HG02678 (cell line): ENCODE results near the gene RBM14.
"Not testable (repeated sequence)": the region's sequence is repeated elsewhere in the genome, so short reads cannot be mapped to it uniquely, and the experiment has no call there.

ENCODE experiments used
- ATAC-seq: cut with Tn5 transposase; IDR thresholded peaks from one replicate; pipeline ENCODE4 v1.9.1; 2021; ENCODE audit warnings: mild to moderate bottlenecking, moderate library complexity; ENCODE audit not compliant: unreplicated experiment

Gene RBM14, protein sequence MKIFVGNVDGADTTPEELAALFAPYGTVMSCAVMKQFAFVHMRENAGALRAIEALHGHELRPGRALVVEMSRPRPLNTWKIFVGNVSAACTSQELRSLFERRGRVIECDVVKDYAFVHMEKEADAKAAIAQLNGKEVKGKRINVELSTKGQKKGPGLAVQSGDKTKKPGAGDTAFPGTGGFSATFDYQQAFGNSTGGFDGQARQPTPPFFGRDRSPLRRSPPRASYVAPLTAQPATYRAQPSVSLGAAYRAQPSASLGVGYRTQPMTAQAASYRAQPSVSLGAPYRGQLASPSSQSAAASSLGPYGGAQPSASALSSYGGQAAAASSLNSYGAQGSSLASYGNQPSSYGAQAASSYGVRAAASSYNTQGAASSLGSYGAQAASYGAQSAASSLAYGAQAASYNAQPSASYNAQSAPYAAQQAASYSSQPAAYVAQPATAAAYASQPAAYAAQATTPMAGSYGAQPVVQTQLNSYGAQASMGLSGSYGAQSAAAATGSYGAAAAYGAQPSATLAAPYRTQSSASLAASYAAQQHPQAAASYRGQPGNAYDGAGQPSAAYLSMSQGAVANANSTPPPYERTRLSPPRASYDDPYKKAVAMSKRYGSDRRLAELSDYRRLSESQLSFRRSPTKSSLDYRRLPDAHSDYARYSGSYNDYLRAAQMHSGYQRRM

GRCh38 chr11:66616379-66617154 is at the start of gene RBM14:
Gene RBM14 (plus strand): TSS chr11:66616630. CDS start chr11:66616721, 91 bp downstream.
- peak; percentile 93 for ATAC-seq

DNA sequence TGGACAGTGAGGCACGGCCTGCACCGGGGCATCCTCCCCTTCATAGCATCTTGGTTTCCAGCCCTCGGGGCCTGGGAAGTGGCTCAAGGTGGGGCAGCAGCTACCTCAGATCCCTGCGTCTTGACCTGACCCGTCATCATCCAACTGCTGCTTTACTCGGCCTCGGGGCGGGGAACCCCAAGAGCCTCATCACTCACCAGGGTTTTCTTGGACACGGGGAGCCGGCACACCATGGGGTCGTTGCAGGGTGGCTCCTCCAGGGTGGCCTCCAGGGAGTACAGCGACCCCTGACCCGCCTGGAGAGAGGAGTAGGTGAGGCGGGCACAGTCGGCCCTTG is 48.7 kb upstream of the RBM14 start:
- no peak for ATAC-seq

DNA sequence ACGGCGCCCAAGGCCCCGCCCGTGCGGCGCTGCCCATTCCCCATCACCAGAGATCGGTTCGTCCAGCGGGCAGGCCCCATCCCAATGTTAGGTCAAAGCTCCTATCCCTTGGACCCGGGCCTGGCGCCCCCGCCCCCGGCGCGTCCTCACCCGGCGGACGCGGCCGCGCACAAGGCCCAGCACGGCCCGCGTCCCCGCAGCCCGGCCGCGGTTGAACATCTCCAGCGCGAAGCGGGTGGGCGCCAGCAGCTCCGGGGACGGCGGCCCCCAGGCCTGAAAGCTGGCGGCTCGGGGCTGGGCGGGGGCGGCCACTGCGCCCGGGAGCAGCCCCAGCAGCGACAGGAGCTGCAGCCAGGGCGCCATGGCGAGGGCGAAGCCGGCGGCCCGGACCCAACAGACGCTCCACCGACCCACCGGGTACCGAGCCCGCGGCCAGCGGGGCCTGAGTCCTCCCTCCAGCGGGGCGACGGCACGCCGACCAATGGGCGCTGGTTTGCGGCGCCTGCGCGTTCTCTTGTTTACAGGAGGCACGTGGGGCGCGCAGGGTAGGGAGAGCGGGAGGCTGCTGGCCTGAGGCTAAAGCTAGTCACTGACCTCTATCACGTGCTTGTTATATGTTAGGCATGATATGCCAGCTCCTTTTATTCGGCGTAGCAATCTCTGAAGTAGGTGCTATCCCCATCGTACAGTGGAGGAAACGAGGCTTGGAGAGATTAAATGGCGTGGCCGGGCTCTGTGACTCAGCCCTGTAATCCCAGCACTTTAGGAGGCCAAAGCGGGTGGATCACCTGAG is 48.1 kb upstream of the RBM14 start, which contains the start of gene CTSF:
TSS of gene CTSF (minus strand) at position 483 of the 793 bp plus-strand sequence. CDS start at position 363, 120 bp downstream.
- no peak for ATAC-seq

DNA sequence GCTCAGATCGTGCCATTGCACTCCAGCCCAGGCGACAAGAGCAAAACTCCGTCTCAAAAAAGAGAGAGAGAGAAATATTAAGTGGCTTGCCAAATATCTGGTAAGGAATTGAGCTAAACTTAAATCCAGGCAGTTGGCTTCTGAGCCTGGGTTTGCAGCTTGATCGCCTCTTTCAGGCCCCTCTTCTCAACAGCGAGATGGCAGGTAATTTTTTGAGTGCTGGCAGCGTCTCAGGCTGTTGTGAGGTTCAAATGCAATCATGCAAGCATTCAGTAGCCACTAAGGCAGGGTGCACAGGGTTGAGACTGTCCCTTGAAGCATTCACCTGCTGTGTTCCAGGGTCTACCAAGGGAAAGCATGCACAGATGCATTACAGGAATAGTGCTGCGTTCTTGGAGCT is 47.4 kb upstream of the RBM14 start:
- no peak for ATAC-seq

- ATAC-seq = no peak
Observed at GRCh38 chr11:66570079-66570849, 46.2 kb upstream of the RBM14 start.

GRCh38 chr11:66570850-66571180 is 45.6 kb upstream of the RBM14 start:
- no peak for ATAC-seq

DNA sequence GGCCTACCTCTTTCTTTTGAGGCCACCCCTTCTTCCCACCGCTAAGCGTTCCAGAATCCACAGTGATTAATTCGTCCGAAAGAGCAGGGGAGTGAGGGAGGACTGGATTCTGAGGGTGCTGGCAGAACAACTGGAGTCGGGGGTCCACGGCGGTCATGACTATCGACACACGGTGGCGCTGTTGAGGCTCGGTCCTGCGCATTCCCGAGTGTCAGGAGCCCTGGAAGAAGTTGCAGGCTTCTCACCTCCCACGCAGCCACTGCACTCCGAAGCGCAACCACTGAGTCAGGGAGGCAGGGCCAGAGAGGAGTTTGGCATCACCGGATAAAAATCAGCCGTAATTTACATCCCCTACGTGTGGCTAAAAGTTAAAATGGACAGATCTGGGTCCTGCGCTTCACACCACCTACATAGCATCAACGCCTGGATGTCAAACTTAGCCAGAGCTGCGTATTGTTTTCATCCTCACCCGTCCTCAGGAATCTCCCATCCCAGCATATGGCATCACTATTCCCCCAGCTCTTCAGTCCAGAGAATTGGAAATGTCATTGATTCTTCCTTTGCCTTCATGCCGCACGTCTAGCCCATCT is 37.3 kb upstream of the RBM14 start:
- ATAC-seq = no peak

GRCh38 chr11:66580803-66581202 is 35.6 kb upstream of the RBM14 start:
- ATAC-seq = no peak

DNA sequence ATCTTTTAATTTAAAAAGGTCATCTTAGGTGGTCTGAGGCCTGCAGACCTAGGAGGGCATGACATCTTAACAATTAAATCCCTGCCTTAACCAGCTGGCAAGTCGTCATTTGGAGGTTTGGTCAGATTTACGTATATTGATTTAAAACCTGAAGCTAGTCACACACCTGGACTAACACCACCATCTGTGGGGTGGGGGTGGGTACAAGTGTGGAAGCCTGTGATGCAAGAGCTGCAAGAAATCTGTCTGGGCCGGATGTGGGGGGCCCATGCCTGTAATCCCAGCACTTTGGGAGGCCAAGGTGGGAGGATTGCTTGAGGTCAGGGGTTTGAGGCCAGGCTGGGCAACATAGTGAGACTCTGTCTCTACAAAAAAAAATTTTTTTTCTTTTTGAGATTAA is 35.2 kb upstream of the RBM14 start:
- ATAC-seq = no peak

- not testable (repeated sequence) for ATAC-seq
Observed at GRCh38 chr11:66582565-66583147, 33.8 kb upstream of the RBM14 start.

DNA sequence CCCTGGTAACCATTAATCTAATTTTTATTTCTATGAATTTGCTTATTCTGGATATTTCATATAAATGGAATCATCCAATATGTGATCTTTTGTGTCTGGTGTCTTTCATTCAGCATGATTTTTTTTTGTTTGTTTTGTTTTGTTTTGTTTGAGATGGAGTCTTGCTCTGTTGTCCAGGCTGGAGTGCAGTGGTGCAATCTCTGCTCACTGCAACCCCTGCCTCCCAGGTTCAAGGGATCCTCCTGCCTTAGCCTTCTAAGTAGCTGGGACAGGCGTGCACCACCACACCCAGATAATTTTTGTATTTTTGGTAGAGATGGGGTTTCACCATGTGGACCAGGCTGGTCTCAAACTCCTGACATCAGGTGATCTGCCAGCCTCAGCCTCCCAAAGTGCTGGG is 31.0 kb upstream of the RBM14 start:
- ATAC-seq = not testable (repeated sequence)

DNA sequence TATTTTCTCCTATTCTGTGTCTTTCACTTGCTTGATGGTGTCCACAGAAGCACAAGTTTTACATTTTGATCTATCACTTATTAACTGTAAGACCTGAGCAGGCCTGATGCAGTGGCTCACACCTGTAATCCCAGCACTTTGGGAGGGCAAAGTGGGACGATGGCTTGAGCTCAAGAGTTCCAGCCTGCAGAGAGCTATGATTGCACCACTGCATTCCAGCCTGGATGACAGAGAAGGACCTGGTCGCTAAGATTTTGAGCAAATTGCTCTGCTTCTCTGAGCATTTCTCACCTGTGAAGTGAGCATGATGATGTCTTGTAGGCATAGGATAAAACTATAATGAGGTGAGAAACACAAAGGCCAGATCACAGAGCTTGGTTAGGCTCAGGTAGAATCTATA is 30.3 kb upstream of the RBM14 start:
- ATAC-seq = no peak

DNA sequence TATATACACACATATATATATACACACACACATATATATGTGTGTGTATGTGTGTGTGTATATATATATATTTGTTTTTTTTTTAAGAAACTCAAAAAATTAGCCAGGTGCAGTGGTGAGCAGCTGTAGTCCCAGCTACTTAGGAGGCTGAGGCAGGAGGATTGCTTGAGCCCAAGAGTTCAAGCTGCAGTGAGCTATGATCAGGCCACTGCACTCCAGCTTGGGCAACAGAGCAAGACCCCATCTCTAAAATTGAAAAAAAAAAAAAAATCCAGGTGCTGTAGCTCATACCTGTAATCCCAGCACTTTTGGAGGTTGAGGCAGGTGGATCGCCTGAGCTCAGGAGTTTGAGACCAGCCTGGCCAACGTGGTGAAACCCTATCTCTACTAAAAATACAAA is 27.1 kb upstream of the RBM14 start:
- ATAC-seq = not testable (repeated sequence)

DNA sequence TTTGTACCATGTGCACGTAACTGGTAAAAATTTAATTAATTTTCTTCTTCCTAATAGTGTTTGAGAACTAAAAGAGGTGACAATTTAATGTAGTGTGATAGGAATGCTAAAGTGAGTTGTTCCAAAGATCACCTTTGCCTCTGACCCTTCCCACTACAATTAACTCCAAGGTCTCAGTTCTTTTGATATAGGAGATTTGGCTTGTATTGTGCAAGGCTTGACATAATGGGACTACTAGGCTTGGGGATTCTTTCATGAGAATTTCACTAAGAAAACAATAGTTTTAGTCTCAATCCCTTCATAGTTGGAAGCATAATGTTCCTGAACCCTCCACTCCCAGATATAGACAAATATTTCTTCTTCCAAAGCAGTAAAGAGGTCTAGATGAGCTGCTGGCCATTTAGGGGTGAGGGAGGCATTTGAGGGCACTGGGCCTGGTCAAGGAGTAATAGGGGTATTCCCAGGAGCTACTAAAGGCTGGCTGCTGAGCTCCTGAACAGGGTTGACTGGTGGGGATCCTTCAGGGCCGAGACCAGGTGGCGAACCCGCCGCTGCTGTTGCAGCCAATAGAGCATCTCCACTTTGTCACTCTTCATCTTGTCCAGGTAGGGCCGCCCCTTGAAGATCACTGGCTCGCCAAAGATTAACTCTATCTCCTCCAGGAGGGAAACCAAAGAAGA is 26.3 kb upstream of the RBM14 start:
- no peak for ATAC-seq

DNA sequence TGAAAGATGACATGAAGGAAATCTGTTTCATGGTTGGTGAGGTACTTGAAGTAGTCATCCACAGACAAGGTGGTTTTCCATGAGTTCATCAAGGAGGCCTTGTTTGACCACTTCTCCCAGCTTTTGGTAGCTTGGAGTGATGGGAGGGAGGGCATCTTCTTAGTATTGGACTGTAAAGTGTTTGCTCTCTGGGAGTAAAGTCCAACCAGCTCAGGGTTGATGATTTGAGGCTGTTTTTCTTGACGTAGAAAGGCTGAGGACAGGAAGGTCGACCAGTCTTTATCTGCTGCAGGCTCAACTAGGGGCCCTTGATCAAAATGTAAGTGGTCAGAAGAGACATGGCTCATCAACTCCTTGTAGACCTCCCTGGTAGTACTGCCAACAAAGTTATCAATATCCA is 25.3 kb upstream of the RBM14 start:
- no peak for ATAC-seq

- ATAC-seq = peak; percentile 93
Observed at GRCh38 chr11:66592457-66593302, 23.8 kb upstream of the RBM14 start, which contains the start of the genes CCDC87 and CCS. Gene CCDC87 (minus strand): TSS chr11:66593063. CDS start chr11:66593015, 48 bp downstream. Gene CCS (plus strand): TSS chr11:66593185. CDS start chr11:66593262, 77 bp downstream.

DNA sequence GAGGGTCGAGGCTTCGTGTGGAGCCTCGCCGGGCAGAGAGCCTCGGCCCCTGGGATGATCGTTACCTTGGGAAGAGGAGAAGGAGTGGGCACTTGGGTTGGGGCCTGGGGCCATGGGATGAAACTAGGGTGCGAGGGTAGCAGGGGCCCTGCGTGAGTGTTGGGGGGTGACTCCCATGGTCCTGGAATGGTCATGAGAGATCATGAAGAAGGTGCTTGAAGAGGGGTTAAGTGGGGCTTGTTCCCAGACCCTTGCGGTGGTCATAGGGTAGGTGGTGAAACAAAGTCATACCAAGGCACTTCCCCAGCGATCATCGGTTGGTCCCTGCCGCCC is 23.2 kb upstream of the RBM14 start:
- no peak for ATAC-seq

GRCh38 chr11:66593650-66594049 is 22.8 kb upstream of the RBM14 start:
- no peak for ATAC-seq
